GM15510 (cell line): Measurements from ENCODE around the gene FBXO34.
A peak's percentile ranks its signal among the peaks of the same experiment; 100 is the strongest.

Source experiments
- POLR2A ChIP-seq: IDR thresholded peaks from 3 replicates; pipeline ENCODE4 v1.6.1; 2011; ENCODE audit warnings: borderline replicate concordance; ENCODE audit not compliant: insufficient read length; ENCODE audit errors: extremely low read depth

The FBXO34 gene

GRCh38 chr14:55255979-55256378, 15.2 kb upstream of the FBXO34 start:
- no peak for TF ChIP-seq POLR2A

DNA sequence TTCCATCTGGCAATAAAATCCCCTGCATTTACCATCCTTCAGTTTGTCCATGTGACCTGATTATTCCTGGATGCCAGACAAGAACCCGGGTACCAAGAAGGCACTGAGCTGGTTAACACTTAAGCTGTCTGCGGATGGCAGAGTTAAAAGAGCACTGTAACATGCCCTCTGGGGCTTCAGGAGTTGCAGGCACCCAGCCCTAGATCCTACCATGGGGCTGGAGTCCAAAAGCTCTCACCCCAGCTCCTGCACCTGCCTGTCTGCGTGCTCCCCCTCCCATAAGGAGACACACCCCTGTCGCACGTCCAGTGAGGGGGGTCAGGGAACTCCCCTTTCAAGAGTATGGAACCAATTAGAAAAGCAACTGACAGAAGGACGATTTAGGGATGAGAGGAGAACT, 14.6 kb upstream of the FBXO34 start:
- TF ChIP-seq POLR2A, result no peak

- TF ChIP-seq POLR2A, result no peak
Observed at GRCh38 chr14:55265197-55265596, 6.0 kb upstream of the FBXO34 start.

DNA sequence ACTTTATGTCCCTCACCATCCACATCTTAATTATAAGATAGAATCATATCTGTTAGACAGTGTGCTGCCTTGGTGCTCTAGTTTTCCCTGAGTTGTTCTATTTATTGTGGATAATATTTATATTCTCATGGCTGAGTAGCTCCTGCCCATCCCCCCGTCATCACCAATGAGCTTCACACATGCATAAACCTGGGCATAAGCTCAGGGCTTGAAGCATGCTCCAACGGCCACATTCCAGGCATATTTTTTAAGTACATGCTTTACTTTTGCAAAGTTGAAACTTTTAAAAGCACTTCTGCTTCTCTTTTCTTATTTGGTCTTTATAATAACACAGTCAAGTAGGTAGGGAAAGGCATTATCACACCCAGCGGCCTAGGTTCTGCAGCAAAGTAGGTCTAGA, 3.4 kb upstream of the FBXO34 start:
- TF ChIP-seq POLR2A, result no peak

GRCh38 chr14:55271572-55272298, 514 bp downstream of the FBXO34 start:
- peak; percentile 33 for TF ChIP-seq POLR2A

DNA sequence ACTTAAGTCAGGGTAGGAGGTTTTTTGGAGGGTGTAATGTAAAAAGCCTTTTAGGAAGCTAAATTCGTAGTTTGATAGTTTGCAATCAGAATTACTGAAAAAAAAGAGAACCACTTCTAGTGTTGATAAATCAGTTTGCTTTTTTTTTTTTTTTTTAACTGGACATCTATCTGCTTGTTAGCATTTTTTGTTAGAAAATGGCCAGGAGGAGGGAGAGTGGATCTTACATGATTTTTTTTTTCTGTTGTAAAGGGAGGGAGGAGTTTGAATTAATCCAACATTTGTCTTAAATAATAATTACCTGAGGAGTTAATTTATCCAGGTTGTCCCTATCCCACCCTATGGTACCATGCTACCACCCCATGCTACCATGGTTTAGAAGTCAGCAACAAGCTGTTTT, 1.2 kb downstream of the FBXO34 start:
- TF ChIP-seq POLR2A, result no peak

DNA sequence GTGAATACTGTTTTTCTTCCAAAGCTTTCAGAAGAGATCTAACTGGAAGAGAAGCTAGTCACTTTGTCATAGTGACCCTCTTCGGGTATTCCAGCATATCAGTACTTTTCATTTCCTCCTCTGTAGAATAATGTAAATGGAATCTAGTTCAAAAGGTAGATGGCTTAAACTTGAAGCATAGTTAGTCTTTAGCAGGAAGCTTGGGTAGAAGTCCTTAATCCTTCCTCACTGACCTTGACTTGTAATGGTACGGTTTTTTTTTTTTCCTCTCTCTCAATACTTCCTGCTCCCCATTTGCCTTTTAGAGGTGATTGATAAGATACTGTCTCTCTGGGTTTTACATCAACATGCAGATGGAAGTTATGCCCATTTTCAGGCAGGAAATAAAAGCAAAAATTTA, 1.7 kb downstream of the FBXO34 start:
- TF ChIP-seq POLR2A, result no peak

DNA sequence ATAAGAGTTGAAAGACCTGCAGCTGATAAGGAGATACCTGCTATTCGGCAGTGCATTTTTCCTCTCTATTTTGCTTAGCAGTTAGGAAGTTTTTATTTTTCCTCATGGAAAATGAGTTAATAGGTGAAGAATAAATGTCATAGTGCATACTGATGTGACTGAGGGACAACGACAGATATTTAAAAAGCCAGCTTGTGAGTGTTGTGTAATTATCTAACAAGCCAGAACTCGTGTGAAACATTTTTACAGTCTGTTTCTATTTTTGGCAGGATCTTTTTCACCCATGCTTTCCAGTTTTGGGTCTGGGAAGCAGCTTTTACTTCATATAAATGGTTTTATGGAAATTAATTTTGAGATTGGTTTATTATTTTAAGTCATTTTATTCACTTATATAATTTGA, 2.9 kb downstream of the FBXO34 start:
- TF ChIP-seq POLR2A, result no peak

DNA sequence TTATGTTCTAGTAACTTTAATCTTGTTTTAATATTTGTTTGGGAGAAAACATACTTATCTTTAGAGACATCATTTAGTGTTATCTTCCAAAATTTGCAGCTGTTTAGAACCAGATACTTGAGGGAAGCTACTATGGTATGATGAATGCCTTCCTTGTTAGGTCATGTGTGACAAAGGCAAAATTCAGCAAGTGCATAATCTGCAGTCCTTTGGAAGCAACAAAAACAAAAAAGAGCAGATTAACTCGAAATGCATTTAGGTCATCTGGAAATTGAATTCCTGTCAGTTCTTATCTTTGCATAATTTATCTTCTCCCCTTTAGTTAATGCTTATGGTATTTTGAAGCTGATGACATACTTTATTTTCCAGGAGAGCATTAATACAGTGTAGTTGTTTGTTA, 3.5 kb downstream of the FBXO34 start:
- TF ChIP-seq POLR2A, result no peak

GRCh38 chr14:55276736-55277135, 5.5 kb downstream of the FBXO34 start:
- no peak for TF ChIP-seq POLR2A

DNA sequence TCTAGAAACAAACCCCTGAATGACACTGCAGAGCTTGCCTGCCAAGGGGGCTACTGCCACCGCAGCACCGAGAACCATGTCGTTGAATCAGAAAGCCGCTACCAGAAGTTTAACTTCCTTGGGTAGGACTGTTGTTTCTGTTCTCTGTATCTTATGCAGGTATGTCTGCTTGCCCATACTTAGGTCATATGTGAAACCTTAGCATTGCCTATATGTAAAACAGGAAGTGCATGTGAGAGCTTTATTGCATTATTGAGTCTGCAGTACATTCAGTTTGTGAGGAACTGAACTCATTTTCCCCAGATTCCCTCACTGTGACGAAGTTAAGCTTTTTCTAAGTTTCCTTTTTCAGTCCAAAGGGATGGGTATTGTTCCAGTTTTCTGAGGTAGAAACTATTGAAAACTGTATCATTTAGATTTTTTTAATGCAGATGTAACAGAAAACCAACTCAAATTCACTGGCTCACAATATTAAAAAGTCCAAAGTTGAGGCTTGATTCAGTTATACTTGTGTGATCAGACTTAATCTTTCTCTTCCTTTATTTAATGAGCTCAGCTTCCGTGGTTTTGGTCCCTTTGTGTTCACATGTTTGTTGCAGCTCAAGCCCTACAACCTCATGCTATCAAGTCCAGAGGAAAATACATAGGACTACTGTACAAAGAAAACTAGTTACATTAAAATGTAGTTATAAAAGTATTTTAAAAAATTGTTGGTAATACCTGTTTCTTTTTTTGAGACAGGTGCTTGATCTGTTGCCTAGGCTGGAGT, 6.9 kb downstream of the FBXO34 start:
- TF ChIP-seq POLR2A, result no peak

- TF ChIP-seq POLR2A, result no peak
Observed at GRCh38 chr14:55279384-55279783, 8.2 kb downstream of the FBXO34 start.

- TF ChIP-seq POLR2A, result no peak
Observed at GRCh38 chr14:55281316-55281839, 10.2 kb downstream of the FBXO34 start.

DNA sequence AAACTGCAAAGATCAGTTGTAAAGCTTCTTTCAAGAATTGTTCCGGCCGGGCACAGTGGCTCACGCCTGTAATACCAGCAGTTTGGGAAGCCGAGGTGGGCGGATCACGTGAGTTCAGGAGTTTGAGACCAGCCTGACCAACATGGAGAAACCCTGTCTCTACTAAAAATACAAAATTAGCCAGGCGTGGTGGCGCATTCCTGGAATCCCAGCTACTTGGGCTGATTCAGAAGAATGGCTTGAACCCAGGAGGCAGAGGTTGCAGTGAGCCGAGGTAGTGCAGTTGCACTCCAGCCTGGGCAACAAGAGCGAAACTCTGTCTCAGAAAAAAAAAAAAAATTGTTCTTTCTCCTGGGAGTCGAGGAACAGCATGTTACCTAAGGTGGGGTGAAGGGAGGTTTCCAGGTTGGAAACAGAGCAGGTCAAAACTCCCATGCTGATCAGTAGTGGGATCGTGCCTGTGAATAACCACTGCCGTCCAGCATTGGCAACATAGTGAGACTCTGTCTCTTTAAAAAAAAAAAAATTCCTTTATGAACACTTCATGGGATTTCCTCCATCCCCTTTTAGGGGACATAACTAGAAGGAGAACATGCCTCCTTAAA, 13.9 kb downstream of the FBXO34 start:
- TF ChIP-seq POLR2A, result no peak

DNA sequence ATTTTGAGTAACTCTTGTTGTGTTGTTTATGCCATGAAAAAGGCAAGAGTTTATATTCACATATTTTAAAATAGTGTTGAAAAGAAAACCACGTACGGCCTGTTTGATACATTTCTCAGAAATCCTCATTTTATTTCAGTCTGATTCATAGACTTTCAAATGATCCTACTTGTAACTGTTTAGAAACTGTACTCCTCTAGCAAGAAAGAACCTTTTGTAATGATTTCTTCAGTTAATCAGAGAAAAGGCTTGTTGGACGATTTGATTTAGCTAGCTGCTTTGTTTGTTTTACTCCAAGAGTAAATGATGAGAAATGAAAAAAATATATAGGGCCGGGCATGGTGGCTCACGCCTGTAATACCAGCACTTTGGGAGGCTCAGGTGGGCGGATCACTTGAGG, 17.2 kb downstream of the FBXO34 start:
- no peak for TF ChIP-seq POLR2A
